GM12891 (cell line): ENCODE measurements around the gene UBE4A.

ENCODE experiments used
- POLR2A ChIP-seq: IDR thresholded peaks from 2 replicates; pipeline ENCODE4 v1.6.1; 2011; ENCODE audit warnings: low read depth, low read length, control low read depth
- POLR2AphosphoS5 ChIP-seq: IDR thresholded peaks from 2 replicates; pipeline ENCODE4 v1.6.1; 2011; ENCODE audit warnings: low read depth, low read length, control low read depth

GRCh38 chr11:118448294-118448693 is 88.9 kb downstream of the UBE4A start:
- TF ChIP-seq POLR2AphosphoS5: no peak
- TF ChIP-seq POLR2A: no peak
